Muscle of arm (tissue), 12 donors: ENCODE results near the gene FLOT1. TPM values are rescaled to one million over a fixed set of nuclear protein-coding genes. Genes with fewer than 3 reads are reported as not detected.

ENCODE experiments used
- DNase-seq: peaks from one replicate; pipeline ENCODE4 v3.0.0-alpha.2; 2013
- polyA plus RNA-seq, 12 donors: library from polyadenylated mRNA; unstranded; fragments of 120-200 nt; gene quantifications; one replicate each; pipeline ENCODE4 v1.2.1, GENCODE V29; 2013; ENCODE audit not compliant: insufficient read length in 12 of 12

FLOT1 gene
- polyA plus RNA-seq, 12 donors, result 92.8 to 121 (median 107) TPM; not detected in 1

DNA sequence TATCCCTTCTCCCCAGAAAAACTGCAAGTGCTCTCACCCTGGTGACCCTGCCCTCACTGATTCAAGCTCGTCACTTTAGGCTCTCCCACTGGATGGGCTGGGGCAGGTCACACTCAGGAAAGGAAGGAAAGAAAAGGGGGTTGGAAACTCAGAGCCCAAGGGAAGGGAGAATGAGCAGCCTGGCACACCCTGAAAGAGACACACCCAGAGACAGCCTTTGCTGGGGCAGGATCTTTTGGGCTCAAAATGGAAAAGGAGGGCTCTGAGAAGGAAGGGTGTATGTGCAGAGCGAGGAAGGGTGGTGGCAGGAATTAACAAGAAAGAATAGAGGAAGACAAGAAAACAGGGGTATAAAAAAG is 58.5 kb downstream of the FLOT1 start:
- no peak for DNase-seq

- DNase-seq, result no peak
These were observed 59.1 kb downstream of the FLOT1 start for GRCh38 chr6:30683183-30683979.

DNA sequence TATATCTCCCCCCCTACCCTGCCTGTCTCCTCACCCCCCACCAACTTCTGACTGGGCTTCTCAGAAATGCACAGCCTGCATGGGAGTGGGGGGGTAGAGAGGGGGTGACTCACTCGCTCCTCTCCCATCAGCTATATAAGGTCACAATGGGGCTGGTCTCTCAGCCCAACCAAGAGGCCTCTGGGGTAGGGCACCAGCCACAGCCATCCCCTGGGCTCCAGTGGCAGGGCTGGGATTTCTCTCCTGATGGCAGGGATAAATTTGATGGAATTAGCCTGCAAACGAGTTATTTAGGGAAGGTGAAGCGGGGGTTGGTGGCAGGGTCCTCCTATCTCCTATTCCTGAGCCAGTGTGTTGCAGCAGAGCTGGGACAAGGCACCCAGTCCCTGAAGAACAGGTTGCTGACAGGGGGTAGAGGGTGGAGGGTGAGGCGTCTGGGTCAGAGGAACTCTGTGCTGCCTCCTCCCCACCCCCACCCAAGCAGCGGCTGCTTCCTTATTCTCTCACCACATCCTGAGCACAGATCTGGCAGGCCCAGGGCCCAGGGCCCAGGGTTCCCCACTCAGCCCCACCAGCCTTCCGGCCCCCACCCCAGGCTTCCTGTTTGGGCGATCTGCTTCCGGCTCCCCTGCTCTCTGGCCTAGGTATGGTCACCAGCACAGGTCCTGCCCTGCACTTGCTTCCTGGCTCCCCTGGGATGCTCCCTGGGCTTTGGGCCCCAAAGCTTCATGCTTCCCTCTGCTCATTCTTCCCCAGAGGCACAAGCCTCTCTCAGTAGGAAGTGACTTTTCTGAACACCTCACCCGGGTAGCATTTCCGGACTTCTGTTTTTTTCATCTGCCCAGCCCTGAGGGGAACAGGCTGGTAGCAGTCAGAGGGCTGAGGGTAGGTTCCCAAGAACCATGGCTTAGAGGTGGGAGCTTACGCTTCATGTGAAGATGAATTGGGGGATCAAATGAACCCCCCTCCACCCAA is 60.1 kb downstream of the FLOT1 start:
- DNase-seq, result no peak

DNA sequence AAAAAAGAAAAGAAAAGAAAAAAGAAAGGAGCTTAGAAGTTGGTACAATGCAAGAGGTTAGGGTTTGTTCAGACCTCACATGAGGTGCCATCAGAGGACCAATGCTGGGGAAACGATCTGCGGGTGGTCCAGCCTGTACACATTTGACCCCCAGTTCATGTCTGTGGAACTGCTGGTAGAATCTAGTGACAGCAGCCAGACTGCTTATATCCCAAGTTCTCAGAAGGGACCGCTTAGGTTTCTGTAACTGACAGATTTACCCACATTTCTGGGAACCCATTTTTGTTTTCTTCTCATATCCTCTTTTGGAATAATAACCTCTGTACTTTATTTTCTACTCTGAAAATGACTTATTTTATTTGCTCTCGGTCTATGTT is 60.7 kb downstream of the FLOT1 start:
- no peak for DNase-seq

GRCh38 chr6:30679765-30680535 is 62.5 kb downstream of the FLOT1 start:
- no peak for DNase-seq

- peak; percentile 85 for DNase-seq
These were observed 63.3 kb downstream of the FLOT1 start for GRCh38 chr6:30678964-30679726.

Other genes with a start within 250 kb of the FLOT1 start
- gene GNL1, start 186.2 kb downstream of the FLOT1 start, polyA plus RNA-seq, result 10 to 100 TPM in 11 of 12 donors, not detected in 1; 41.0 to 65.4 (median 51.1) TPM
- gene PRR3, start 185.4 kb downstream of the FLOT1 start, polyA plus RNA-seq, result 10 to 100 TPM in 11 of 12 donors, not detected in 1; 14.5 to 33.7 (median 22.0) TPM
- gene ABCF1, start 171.2 kb downstream of the FLOT1 start, polyA plus RNA-seq, result 10 to 100 TPM in 11 of 12 donors, not detected in 1; 42.1 to 69.0 (median 47.1) TPM
- 10 to 100 TPM in 11 of 12 donors, not detected in 1; 26.4 to 71.5 (median 31.8) TPM for gene PPP1R10, start 125.4 kb downstream of the FLOT1 start, polyA plus RNA-seq
- gene MRPS18B, start 124.8 kb downstream of the FLOT1 start, polyA plus RNA-seq, result 10 to 100 TPM in 11 of 12 donors, not detected in 1; 40.6 to 60.2 (median 51.1) TPM
- 10 to 100 TPM in 11 of 12 donors, not detected in 1; 16.0 to 52.5 (median 19.8) TPM for gene ATAT1, start 115.8 kb downstream of the FLOT1 start, polyA plus RNA-seq
- 10 to 100 TPM in 10 of 12 donors, 1 to 10 TPM in 1, not detected in 1; 8.4 to 75.6 (median 15.7) TPM for gene C6orf136, start 95.6 kb downstream of the FLOT1 start, polyA plus RNA-seq
- 10 to 100 TPM in 11 of 12 donors, not detected in 1; 20.7 to 33.4 (median 22.6) TPM for gene DHX16, start 69.7 kb downstream of the FLOT1 start, polyA plus RNA-seq
- gene PPP1R18, start 56.0 kb downstream of the FLOT1 start, polyA plus RNA-seq, result 10 to 100 TPM in 11 of 12 donors, not detected in 1; 37.4 to 65.9 (median 41.1) TPM
- gene NRM, start 51.7 kb downstream of the FLOT1 start, polyA plus RNA-seq, result 10 to 100 TPM in 11 of 12 donors, not detected in 1; 32.1 to 50.3 (median 38.9) TPM
- gene MDC1, start 25.4 kb downstream of the FLOT1 start, polyA plus RNA-seq, result 10 to 100 TPM; 19.5 to 54.6 (median 26.0) TPM
- gene TUBB, start 22.3 kb downstream of the FLOT1 start, polyA plus RNA-seq, result 1,000 to 10,000 TPM in 2 of 12 donors, 100 to 1,000 TPM in 10; 374 to 1,081 (median 842) TPM
- 10 to 100 TPM in 7 of 12 donors, 1 to 10 TPM in 4, not detected in 1; 7.2 to 18.7 (median 11.0) TPM for gene IER3, start 1.9 kb upstream of the FLOT1 start, polyA plus RNA-seq
- gene DDR1, start 141.8 kb upstream of the FLOT1 start, polyA plus RNA-seq, result 100 to 1,000 TPM in 1 of 12 donors, 10 to 100 TPM in 10, not detected in 1; 52.4 to 112 (median 69.5) TPM
- gene GTF2H4, start 165.5 kb upstream of the FLOT1 start, polyA plus RNA-seq, result 10 to 100 TPM in 11 of 12 donors, not detected in 1; 18.0 to 33.4 (median 24.4) TPM
- gene VARS2, start 171.6 kb upstream of the FLOT1 start, polyA plus RNA-seq, result 10 to 100 TPM in 11 of 12 donors, not detected in 1; 18.7 to 36.7 (median 25.7) TPM
- 1 to 10 TPM in 1 of 12 donors, under 1 TPM in 2, not detected in 9; 0.57 to 1.7 (median 0.90) TPM for gene SFTA2, start 189.5 kb upstream of the FLOT1 start, polyA plus RNA-seq
- under 1 TPM in 2 of 12 donors, not detected in 10; 0.04 to 0.06 TPM for gene MUCL3, start 198.3 kb upstream of the FLOT1 start, polyA plus RNA-seq
- gene MUC21, start 241.0 kb upstream of the FLOT1 start, polyA plus RNA-seq, result not detected